Lower lobe of right lung (tissue), 2 donors: ENCODE data around the gene CALHM5. TPM values are rescaled to one million over a fixed set of nuclear protein-coding genes. Genes with fewer than 3 reads are reported as not detected.

Experiments
- ATAC-seq, 2 donors: fragments of 200-7000 bp; cut with Tn5 transposase; one replicate each; pipeline ENCODE4 v1.9.1; 2020 to 2022; ENCODE audit warnings: mild to moderate bottlenecking in 2 of 2, moderate library complexity in 2 of 2
- DNase-seq: peaks from one replicate; pipeline ENCODE4 v3.0.0-alpha.2; 2020
- H3K27ac ChIP-seq: fragments of 200-600 bp; one replicate; pipeline ENCODE4 v1.8.0; 2022
- H3K27me3 ChIP-seq: fragments of 200-600 bp; one replicate; pipeline ENCODE4 v1.8.0; 2022; ENCODE audit warnings: low read depth
- H3K36me3 ChIP-seq: fragments of 200-600 bp; one replicate; pipeline ENCODE4 v1.8.0; 2022; ENCODE audit warnings: mild to moderate bottlenecking
- H3K4me1 ChIP-seq: fragments of 200-600 bp; one replicate; pipeline ENCODE4 v1.8.0; 2022
- H3K4me3 ChIP-seq: fragments of 200-600 bp; one replicate; pipeline ENCODE4 v1.8.0; 2022; ENCODE audit warnings: mild to moderate bottlenecking
- H3K9me3 ChIP-seq: fragments of 200-600 bp; one replicate; pipeline ENCODE4 v1.8.0; 2022
- CTCF ChIP-seq: fragments of 200-600 bp; IDR thresholded peaks from one replicate; pipeline ENCODE4 v1.8.0; 2022; ENCODE audit warnings: antibody characterized with exemption, mild to moderate bottlenecking
- intact Hi-C: fragments of 100-400 bp; cut with DNase I; formaldehyde crosslinking; loops from one replicate; pipeline ENCODE4 v1.11.0; 2022
- total RNA-seq: library from RNA; stranded (reverse); fragmentation: NEBNext Ultra II Directional; extraction: Animal tissue kit (Norgen Biotek cat#: 25700); gene quantifications from one replicate; pipeline ENCODE4 v1.2.1, GENCODE V29; 2021
- donor health status: DM: no; HTN: yes; CAD: no; lungs with severe emphysema.

The CALHM5 gene
- total RNA-seq, 1 donor from 2014 or later: 1.9 TPM

GRCh38 chr6:116561377-116562018 lies 50.1 kb downstream of the CALHM5 start:
- ATAC-seq (peak; percentile 83 to 88), DNase-seq (peak; percentile 70)
- no peak overlapping the region for H3K4me3 ChIP-seq
- H3K9me3 ChIP-seq: no peaks in the 10 kb centered on the region
- H3K27me3 ChIP-seq: no peaks in the 10 kb centered on the region
- H3K4me1 ChIP-seq: peaks cover 4% of the 10 kb centered on the region
- intact Hi-C loops: no loop called here
- H3K36me3 ChIP-seq: no peaks in the 10 kb centered on the region
- peak; percentile 94 for TF ChIP-seq CTCF
- H3K27ac ChIP-seq: no peak overlapping the region

DNA sequence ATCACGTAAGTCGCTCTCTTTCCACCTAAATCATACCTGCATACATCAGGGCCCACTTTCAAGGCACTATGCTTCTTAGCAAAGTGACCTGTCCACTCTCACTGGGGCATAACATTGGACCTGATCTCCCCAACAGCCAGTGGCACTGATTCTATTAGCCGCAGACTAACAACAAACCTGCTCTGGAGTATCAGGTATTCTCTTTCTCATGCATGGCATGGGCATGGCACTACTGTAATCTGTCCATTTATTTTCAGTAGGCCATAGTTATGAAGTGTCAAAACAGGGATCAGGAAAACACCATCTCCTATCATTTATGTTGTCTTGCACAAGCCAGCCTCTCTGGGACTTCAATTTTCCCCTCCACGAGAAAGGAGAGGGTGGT lies 50.6 kb downstream of the CALHM5 start:
- peaks cover 4% of the 10 kb centered on the region for H3K4me1 ChIP-seq
- no peak overlapping the region for H3K27ac ChIP-seq
- ATAC-seq (no peak), DNase-seq (no peak)
- TF ChIP-seq CTCF: no peak
- intact Hi-C loops: no loop called here
- no peaks in the 10 kb centered on the region for H3K27me3 ChIP-seq
- no peaks in the 10 kb centered on the region for H3K36me3 ChIP-seq
- no peaks in the 10 kb centered on the region for H3K9me3 ChIP-seq
- no peak overlapping the region for H3K4me3 ChIP-seq

- Histone ChIP-seq H3K27ac (peak overlapping the region; percentile 4), H3K4me1 (peaks cover 4% of the 10 kb centered on the region), H3K36me3 (no peaks in the 10 kb centered on the region), H3K27me3 (no peaks in the 10 kb centered on the region), H3K4me3 (no peak overlapping the region), H3K9me3 (no peaks in the 10 kb centered on the region)
- intact Hi-C loops: no loop called here
- ATAC-seq (peak in 1 of 2 donors; percentile 40), DNase-seq (no peak)
- TF ChIP-seq CTCF: no peak
Observed at GRCh38 chr6:116562614-116563013, 51.2 kb downstream of the CALHM5 start.

GRCh38 chr6:116563830-116564229 lies 52.4 kb downstream of the CALHM5 start:
- Histone ChIP-seq H3K4me1 (peaks cover 4% of the 10 kb centered on the region), H3K27me3 (no peaks in the 10 kb centered on the region), H3K27ac (no peak overlapping the region), H3K4me3 (no peak overlapping the region), H3K9me3 (no peaks in the 10 kb centered on the region), H3K36me3 (no peaks in the 10 kb centered on the region)
- DNase-seq (no peak), ATAC-seq (no peak)
- intact Hi-C loops: no loop called here
- TF ChIP-seq CTCF: no peak

GRCh38 chr6:116564311-116564710 lies 52.9 kb downstream of the CALHM5 start:
- no peak overlapping the region for H3K27ac ChIP-seq
- H3K4me3 ChIP-seq: no peak overlapping the region
- DNase-seq (no peak), ATAC-seq (no peak)
- H3K4me1 ChIP-seq: peaks cover 4% of the 10 kb centered on the region
- no peaks in the 10 kb centered on the region for H3K27me3 ChIP-seq
- H3K36me3 ChIP-seq: no peaks in the 10 kb centered on the region
- intact Hi-C loops: no loop called here
- H3K9me3 ChIP-seq: no peaks in the 10 kb centered on the region
- TF ChIP-seq CTCF: no peak
